CD8-positive, alpha-beta memory T cell (primary cell): ENCODE results near the gene ADPRM. TPM values are rescaled to one million over a fixed set of nuclear protein-coding genes. Genes with fewer than 3 reads are reported as not detected.

Experiments
- CTCF ChIA-PET: fragments of 350-600 bp; sonication (Branson Sonifier 250); formaldehyde crosslinking; loops from one replicate; lab custom pipeline; 2021; ENCODE audit warnings: antibody characterized with exemption; lab: Charles Lee
- POLR2A ChIA-PET: fragments of 350-600 bp; sonication (Branson Sonifier 250); formaldehyde crosslinking; loops from one replicate; lab custom pipeline; 2021; ENCODE audit warnings: antibody characterized with exemption; lab: Charles Lee
- DNase-seq, 5 donors: peaks; one replicate each; pipeline versions ENCODE4 v3.0.0 to v3.0.0-alpha.2; 2020 to 2022; ENCODE audit warnings: mixed read lengths in 1 of 5
- H3K27ac ChIP-seq: one replicate; pipeline ENCODE4 v1.7.0; 2013; ENCODE audit warnings: low read depth, mild to moderate bottlenecking, low read length, moderate library complexity
- H3K27me3 ChIP-seq: 2 replicates; pipeline ENCODE4 v1.7.0; 2013; ENCODE audit warnings: low read length, mild to moderate bottlenecking; ENCODE audit not compliant: insufficient read depth, poor library complexity, severe bottlenecking
- H3K36me3 ChIP-seq: 2 replicates; pipeline ENCODE4 v1.7.0; 2013; ENCODE audit warnings: mild to moderate bottlenecking, low read length, moderate library complexity; ENCODE audit not compliant: insufficient read depth
- H3K4me1 ChIP-seq: 2 replicates; pipeline ENCODE4 v1.7.0; 2013; ENCODE audit warnings: mild to moderate bottlenecking, low read length, moderate library complexity; ENCODE audit not compliant: insufficient read depth
- H3K4me3 ChIP-seq: 2 replicates; pipeline ENCODE4 v1.7.0; 2013; ENCODE audit warnings: mild to moderate bottlenecking, low read length
- H3K9me3 ChIP-seq: 2 replicates; pipeline ENCODE4 v1.7.0; 2013; ENCODE audit warnings: mild to moderate bottlenecking, low read length
- H3K27ac Mint-ChIP-seq, 8 donors: one replicate each; pipeline ENCODE4 v1.8.0; 2020 to 2021; ENCODE audit warnings: mixed read lengths in 8 of 8, mild to moderate bottlenecking in 6 of 8, inconsistent platforms in 3 of 8, moderate library complexity in 3 of 8
- H3K27me3 Mint-ChIP-seq, 2 donors: one replicate each; pipeline ENCODE4 v1.8.0; 2020 to 2021; ENCODE audit warnings: mixed read lengths in 2 of 2, mild to moderate bottlenecking in 1 of 2, moderate library complexity in 1 of 2
- H3K36me3 Mint-ChIP-seq, 3 donors: one replicate each; pipeline ENCODE4 v1.8.0; 2020 to 2021; ENCODE audit warnings: mixed read lengths in 3 of 3, inconsistent platforms in 1 of 3, mild to moderate bottlenecking in 1 of 3
- H3K4me1 Mint-ChIP-seq, 3 donors: one replicate each; pipeline ENCODE4 v1.8.0; 2020 to 2021; ENCODE audit warnings: mixed read lengths in 3 of 3, inconsistent platforms in 1 of 3, mild to moderate bottlenecking in 1 of 3
- H3K4me3 Mint-ChIP-seq, 7 donors: one replicate each; pipeline ENCODE4 v1.8.0; 2020 to 2021; ENCODE audit warnings: mixed read lengths in 7 of 7, mild to moderate bottlenecking in 6 of 7, moderate library complexity in 4 of 7, inconsistent platforms in 2 of 7
- H3K9me3 Mint-ChIP-seq, 5 donors: one replicate each; pipeline ENCODE4 v1.8.0; 2020 to 2022; ENCODE audit warnings: mixed read lengths in 5 of 5, mild to moderate bottlenecking in 3 of 5, moderate library complexity in 2 of 5, inconsistent platforms in 1 of 5
- polyA plus RNA-seq: library from polyadenylated mRNA; unstranded; fragments of 300-500 nt; fragmentation: Illumina TruSeq; gene quantifications from one replicate; pipeline ENCODE4 v1.2.3, GENCODE V29; 2021
- total RNA-seq, 2 experiments: library from RNA; stranded (reverse); gene quantifications; one replicate each; pipeline ENCODE4 v1.2.3, GENCODE V29; 2021

ADPRM gene
- total and polyA plus RNA-seq, 3 experiments from 2014 or later: 9.8 to 27.3 (median 10.0) TPM

GRCh38 chr17:10702574-10702973 is 5.2 kb downstream of the ADPRM start:
- Mint-ChIP-seq H3K36me3 (peaks cover 0 to 54% (median 13%) of the 10 kb centered on the region in 3 donors), H3K4me3 (peak overlapping the region in 4 of 7 donors; percentile 20 to 58 (median 48)), H3K27ac (peak overlapping the region in 6 of 8 donors; percentile 18 to 79 (median 46)), H3K27me3 (no peaks in the 10 kb centered on the region), H3K9me3 (no peaks in the 10 kb centered on the region), H3K4me1 (peaks cover 54 to 77% (median 77%) of the 10 kb centered on the region in 3 donors)
- ChIA-PET POLR2A (no interaction called here), CTCF (no interaction called here)
- Histone ChIP-seq H3K4me1 (peaks cover 56% of the 10 kb centered on the region), H3K36me3 (peaks cover 22% of the 10 kb centered on the region), H3K27ac (no peak overlapping the region), H3K27me3 (no peaks in the 10 kb centered on the region), H3K9me3 (no peaks in the 10 kb centered on the region), H3K4me3 (no peak overlapping the region)
- DNase-seq: peak in 1 of 5 donors; percentile 10

GRCh38 chr17:10705727-10706126 is 8.3 kb downstream of the ADPRM start:
- CTCF ChIA-PET: no interaction called here
- peaks cover 34% of the 10 kb centered on the region for H3K36me3 ChIP-seq
- H3K36me3 Mint-ChIP-seq: peaks cover 0 to 72% (median 21%) of the 10 kb centered on the region in 3 donors
- peaks cover 43 to 66% (median 65%) of the 10 kb centered on the region in 3 donors for H3K4me1 Mint-ChIP-seq
- H3K4me3 ChIP-seq: no peak overlapping the region
- no peak overlapping the region for H3K27ac ChIP-seq
- peaks cover 0 to 3% of the 10 kb centered on the region in 2 donors for H3K27me3 Mint-ChIP-seq
- no peaks in the 10 kb centered on the region for H3K9me3 ChIP-seq
- peaks cover 41% of the 10 kb centered on the region for H3K4me1 ChIP-seq
- no peak for DNase-seq
- peak overlapping the region in 6 of 8 donors; percentile 5 to 77 (median 26) for H3K27ac Mint-ChIP-seq
- POLR2A ChIA-PET: no interaction called here
- H3K4me3 Mint-ChIP-seq: no peak overlapping the region
- no peaks in the 10 kb centered on the region for H3K27me3 ChIP-seq
- H3K9me3 Mint-ChIP-seq: no peaks in the 10 kb centered on the region

GRCh38 chr17:10713318-10713717 is 15.9 kb downstream of the ADPRM start:
- ChIA-PET POLR2A (no interaction called here), CTCF (no interaction called here)
- H3K27ac ChIP-seq: no peak overlapping the region
- peak overlapping the region in 1 of 8 donors; percentile 22 for H3K27ac Mint-ChIP-seq
- H3K9me3 ChIP-seq: no peaks in the 10 kb centered on the region
- peaks cover 0 to 55% (median 18%) of the 10 kb centered on the region in 3 donors for H3K36me3 Mint-ChIP-seq
- peaks cover 23% of the 10 kb centered on the region for H3K36me3 ChIP-seq
- no peak for DNase-seq
- no peak overlapping the region for H3K4me3 Mint-ChIP-seq
- H3K4me1 ChIP-seq: no peaks in the 10 kb centered on the region
- H3K4me1 Mint-ChIP-seq: peaks cover 6 to 22% (median 10%) of the 10 kb centered on the region in 3 donors
- peaks cover 0 to 3% of the 10 kb centered on the region in 2 donors for H3K27me3 Mint-ChIP-seq
- H3K27me3 ChIP-seq: no peaks in the 10 kb centered on the region
- H3K9me3 Mint-ChIP-seq: no peaks in the 10 kb centered on the region
- no peak overlapping the region for H3K4me3 ChIP-seq

GRCh38 chr17:10716218-10716617 is 18.8 kb downstream of the ADPRM start:
- CTCF ChIA-PET: no interaction called here
- peaks cover 0 to 29% (median 10%) of the 10 kb centered on the region in 3 donors for H3K36me3 Mint-ChIP-seq

GRCh38 chr17:10718547-10718946 is 21.2 kb downstream of the ADPRM start:
- Mint-ChIP-seq H3K27me3 (no peaks in the 10 kb centered on the region), H3K4me1 (peaks cover 0 to 6% (median 0%) of the 10 kb centered on the region in 3 donors), H3K9me3 (no peaks in the 10 kb centered on the region), H3K27ac (peak overlapping the region in 2 of 8 donors; percentile 52 to 62), H3K4me3 (no peak overlapping the region), H3K36me3 (peaks cover 0 to 10% (median 4%) of the 10 kb centered on the region in 3 donors)
- no peak overlapping the region for H3K4me3 ChIP-seq
- no peaks in the 10 kb centered on the region for H3K9me3 ChIP-seq
- no peaks in the 10 kb centered on the region for H3K27me3 ChIP-seq
- POLR2A ChIA-PET: no interaction called here
- CTCF ChIA-PET: no interaction called here
- H3K27ac ChIP-seq: no peak overlapping the region
- no peak for DNase-seq
- H3K4me1 ChIP-seq: no peaks in the 10 kb centered on the region
- no peaks in the 10 kb centered on the region for H3K36me3 ChIP-seq

More at GRCh38 chr17:10716218-10716617, 18.8 kb downstream of the ADPRM start:
- peaks cover 11% of the 10 kb centered on the region for H3K36me3 ChIP-seq
- no peaks in the 10 kb centered on the region for H3K9me3 Mint-ChIP-seq
- POLR2A ChIA-PET: interaction anchor here (0.7 kb wide), 1 partner anchor 16 kb away, joined by 3 read pairs; no protein-coding TSS in a partner anchor
- H3K27me3 ChIP-seq: no peaks in the 10 kb centered on the region
- H3K4me3 Mint-ChIP-seq: no peak overlapping the region
- H3K4me1 Mint-ChIP-seq: peaks cover 0 to 6% (median 0%) of the 10 kb centered on the region in 3 donors
- H3K27me3 Mint-ChIP-seq: no peaks in the 10 kb centered on the region
- H3K4me3 ChIP-seq: no peak overlapping the region
- H3K4me1 ChIP-seq: no peaks in the 10 kb centered on the region
- H3K27ac ChIP-seq: no peak overlapping the region
- H3K9me3 ChIP-seq: no peaks in the 10 kb centered on the region
- DNase-seq: no peak
- peak overlapping the region in 2 of 8 donors; percentile 8 to 11 for H3K27ac Mint-ChIP-seq

- H3K27ac Mint-ChIP-seq: no peak overlapping the region
- H3K4me1 Mint-ChIP-seq: no peaks in the 10 kb centered on the region
- Histone ChIP-seq H3K27me3 (no peaks in the 10 kb centered on the region), H3K36me3 (no peaks in the 10 kb centered on the region), H3K4me3 (no peak overlapping the region), H3K9me3 (no peaks in the 10 kb centered on the region), H3K27ac (no peak overlapping the region), H3K4me1 (peaks cover 5% of the 10 kb centered on the region)
- CTCF ChIA-PET: no interaction called here
- POLR2A ChIA-PET: no interaction called here
- H3K4me3 Mint-ChIP-seq: no peak overlapping the region
- H3K9me3 Mint-ChIP-seq: no peaks in the 10 kb centered on the region
- H3K36me3 Mint-ChIP-seq: no peaks in the 10 kb centered on the region
- peaks cover 0 to 3% of the 10 kb centered on the region in 2 donors for H3K27me3 Mint-ChIP-seq
- no peak for DNase-seq
These were observed 27.3 kb downstream of the ADPRM start for GRCh38 chr17:10724546-10725195.

GRCh38 chr17:10725262-10725661 is 27.9 kb downstream of the ADPRM start:
- H3K9me3 Mint-ChIP-seq: no peaks in the 10 kb centered on the region
- peaks cover 0 to 3% of the 10 kb centered on the region in 2 donors for H3K27me3 Mint-ChIP-seq
- Histone ChIP-seq H3K27me3 (no peaks in the 10 kb centered on the region), H3K4me1 (peaks cover 6% of the 10 kb centered on the region), H3K9me3 (no peaks in the 10 kb centered on the region), H3K27ac (no peak overlapping the region), H3K36me3 (no peaks in the 10 kb centered on the region), H3K4me3 (no peak overlapping the region)
- H3K36me3 Mint-ChIP-seq: no peaks in the 10 kb centered on the region
- ChIA-PET CTCF (no interaction called here), POLR2A (no interaction called here)
- H3K4me1 Mint-ChIP-seq: peaks cover 0 to 3% (median 3%) of the 10 kb centered on the region in 3 donors
- H3K4me3 Mint-ChIP-seq: no peak overlapping the region
- no peak for DNase-seq
- peak overlapping the region in 2 of 8 donors; percentile 4 to 32 for H3K27ac Mint-ChIP-seq

- peaks cover 10% of the 10 kb centered on the region for H3K4me1 ChIP-seq
- Mint-ChIP-seq H3K4me3 (peak overlapping the region in 1 of 7 donors; percentile 15), H3K27ac (no peak overlapping the region), H3K4me1 (peaks cover 6 to 11% (median 8%) of the 10 kb centered on the region in 3 donors), H3K9me3 (no peaks in the 10 kb centered on the region), H3K27me3 (peaks cover 3 to 6% of the 10 kb centered on the region in 2 donors), H3K36me3 (no peaks in the 10 kb centered on the region)
- H3K4me3 ChIP-seq: no peak overlapping the region
- H3K9me3 ChIP-seq: no peaks in the 10 kb centered on the region
- CTCF ChIA-PET: interaction anchor here (1.4 kb wide), 1 partner anchor 80 kb away, joined by 3 read pairs; no protein-coding TSS in a partner anchor
- DNase-seq: no peak
- POLR2A ChIA-PET: no interaction called here
- H3K36me3 ChIP-seq: no peaks in the 10 kb centered on the region
- H3K27ac ChIP-seq: no peak overlapping the region
- H3K27me3 ChIP-seq: no peaks in the 10 kb centered on the region
These were observed 28.8 kb downstream of the ADPRM start for GRCh38 chr17:10726196-10726595.
